NOMO-1 (cell line): ENCODE data around the gene TENM4.
A peak's percentile ranks its signal among the peaks of the same experiment; 100 is the strongest.
"Not testable (repeated sequence)": the region's sequence is repeated elsewhere in the genome, so short reads cannot be mapped to it uniquely, and the experiment has no call there.

Source experiments
- DNase-seq, 2 experiments: peaks; one replicate each; lab custom pipeline; 2025; ENCODE audit not compliant: unreplicated experiment in 2 of 2; lab: John Stamatoyannopoulos, UW

Gene TENM4

DNA sequence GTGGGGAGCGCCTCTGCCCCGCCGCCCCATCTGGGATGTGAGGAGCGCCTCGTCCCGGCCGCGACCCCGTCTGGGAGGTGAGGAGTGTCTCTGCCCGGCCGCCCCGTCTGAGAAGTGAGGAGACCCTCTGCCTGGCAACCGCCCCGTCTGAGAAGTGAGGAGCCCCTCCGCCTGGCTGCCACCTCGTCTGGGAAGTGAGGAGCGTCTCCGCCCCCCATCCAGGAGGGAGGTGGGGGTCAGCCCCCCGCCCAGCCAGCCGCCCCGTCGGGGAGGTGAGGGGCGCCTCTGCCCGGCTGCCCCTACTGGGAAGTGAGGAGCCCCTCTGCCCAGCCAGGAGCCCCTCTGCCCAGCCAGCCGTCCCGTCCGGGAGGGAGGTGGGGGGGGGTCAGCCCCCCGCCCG lies 249.1 kb downstream of the TENM4 start:
- DNase-seq, result not testable (repeated sequence)

DNA sequence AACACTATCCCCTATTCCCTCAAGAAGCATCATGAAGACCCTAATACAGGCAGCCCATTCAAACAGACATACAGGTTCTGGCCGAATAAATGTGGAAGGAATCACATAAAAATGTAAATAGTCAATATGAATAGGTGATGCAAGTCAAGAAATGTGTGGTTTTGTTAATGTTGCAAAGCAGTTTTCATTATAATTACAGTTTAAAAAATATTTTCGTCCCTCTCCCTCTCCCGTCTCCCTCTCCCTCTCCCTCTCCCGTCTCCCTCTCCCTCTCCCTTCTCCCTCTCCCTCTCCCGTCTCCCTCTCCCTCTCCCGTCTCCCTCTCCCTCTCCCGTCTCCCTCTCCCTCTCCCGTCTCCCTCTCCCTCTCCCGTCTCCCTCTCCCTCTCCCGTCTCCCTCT lies 250.3 kb downstream of the TENM4 start:
- not testable (repeated sequence) for DNase-seq

DNA sequence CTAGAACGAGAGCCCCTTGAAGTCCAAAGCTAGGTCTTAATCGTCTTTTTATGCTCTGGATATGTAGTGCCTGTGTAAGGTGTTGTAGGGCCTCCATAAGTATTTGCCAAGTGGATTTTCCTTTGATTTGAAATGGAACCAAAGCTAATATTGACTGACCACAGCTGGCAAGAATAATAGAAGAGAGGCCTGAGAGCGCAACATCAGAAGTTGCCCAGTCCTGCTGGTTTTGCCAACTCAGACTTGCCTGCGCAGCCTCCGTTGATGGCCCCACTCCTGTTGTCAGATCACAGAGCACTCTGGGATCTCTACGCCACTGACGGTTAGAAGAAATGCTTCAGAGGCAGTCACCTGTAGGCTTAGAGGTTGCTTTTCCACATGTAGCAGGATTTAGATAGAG lies 251.2 kb downstream of the TENM4 start:
- no peak for DNase-seq

DNA sequence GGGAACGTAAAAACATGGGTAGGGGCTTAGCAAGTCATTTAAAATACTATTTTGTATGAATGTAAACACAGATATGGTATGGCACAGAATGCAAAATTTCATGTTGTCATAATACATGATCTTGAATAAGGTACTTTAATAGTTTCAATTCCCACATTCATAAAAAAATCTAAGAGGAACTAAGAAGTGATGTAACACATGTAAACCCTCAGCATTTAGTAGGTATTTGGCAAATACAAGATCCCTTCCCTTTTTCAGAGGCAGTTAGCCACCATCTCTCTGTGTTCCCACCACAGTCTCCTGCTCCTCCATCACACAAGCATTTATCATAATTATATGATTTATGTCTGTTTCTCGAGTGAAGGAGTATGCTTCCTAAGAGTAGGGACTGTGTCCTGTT lies 251.8 kb downstream of the TENM4 start:
- peak; percentile 89 to 95 for DNase-seq

DNA sequence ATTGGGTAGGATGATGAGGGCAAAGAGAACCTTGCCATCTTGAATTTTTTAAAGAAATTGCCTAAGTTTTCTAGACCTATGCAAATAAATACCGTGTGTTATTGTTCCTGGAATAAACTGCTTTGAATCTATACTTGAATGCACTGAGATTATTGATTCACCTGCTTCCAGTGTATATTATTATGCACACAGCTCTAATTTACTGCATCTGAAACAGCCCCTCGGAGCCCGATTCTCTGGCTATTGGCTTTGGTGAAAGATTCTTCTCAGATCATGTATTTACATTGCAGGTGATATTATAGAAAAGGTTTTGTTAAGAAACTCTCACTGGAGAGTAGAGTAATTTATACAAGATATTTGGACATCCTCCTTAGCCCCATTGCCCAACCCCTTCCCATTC lies 254.2 kb downstream of the TENM4 start:
- DNase-seq, result no peak

DNA sequence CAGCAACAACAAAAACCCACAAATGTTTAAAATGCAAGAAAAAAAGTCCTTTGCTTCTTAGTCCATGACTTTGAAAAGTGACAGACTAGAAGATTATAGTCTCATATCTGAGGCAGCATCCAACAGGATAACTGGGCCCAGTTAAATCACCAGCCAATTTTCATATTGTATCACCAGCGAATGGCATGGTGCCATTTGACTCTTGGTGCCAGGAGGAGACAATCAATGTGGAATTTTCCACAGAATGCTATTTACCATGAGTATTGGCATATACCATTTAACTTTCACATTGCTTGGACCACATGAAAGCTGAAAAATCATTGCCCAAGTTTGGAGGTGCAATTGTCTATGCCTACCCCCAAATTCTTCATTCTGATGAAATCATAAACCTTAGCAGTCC lies 255.5 kb downstream of the TENM4 start:
- no peak for DNase-seq

DNA sequence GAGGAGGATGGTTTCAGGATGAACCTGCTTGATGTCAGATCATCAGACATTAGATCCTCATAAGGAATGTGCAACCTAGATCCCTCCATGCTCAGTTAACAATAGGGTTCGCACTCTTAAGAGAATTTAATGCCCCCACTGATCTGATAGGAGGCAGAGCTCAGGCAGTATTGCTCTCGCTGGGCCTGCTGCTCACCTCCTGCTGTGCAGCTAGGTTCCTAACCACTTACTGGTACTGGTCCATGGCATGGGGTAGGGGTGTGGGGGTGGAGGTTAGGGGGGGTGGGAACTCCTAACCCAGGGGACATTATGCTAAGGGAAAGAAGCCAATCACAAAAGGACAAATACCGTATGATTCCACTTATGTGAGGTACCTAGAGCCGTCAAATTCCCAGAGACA lies 256.5 kb downstream of the TENM4 start:
- no peak for DNase-seq

DNA sequence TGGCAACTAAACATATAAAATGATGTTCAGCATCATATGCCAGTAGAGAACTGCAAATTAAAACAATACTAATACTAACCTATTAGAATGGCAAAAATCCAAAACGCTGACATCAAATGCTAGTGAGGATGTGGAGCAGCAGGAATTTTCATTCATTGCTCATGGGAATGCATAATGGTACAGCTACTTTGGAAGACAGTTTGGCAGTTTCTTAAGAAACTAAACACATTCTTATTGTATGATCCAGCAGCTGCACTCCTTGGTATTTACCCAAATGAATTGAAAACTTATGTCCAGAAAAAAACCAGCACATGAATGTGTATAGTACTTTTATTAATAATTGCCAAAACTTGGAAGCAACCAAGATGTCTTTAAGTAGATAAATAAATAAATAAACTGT lies 258.0 kb downstream of the TENM4 start:
- no peak for DNase-seq

DNA sequence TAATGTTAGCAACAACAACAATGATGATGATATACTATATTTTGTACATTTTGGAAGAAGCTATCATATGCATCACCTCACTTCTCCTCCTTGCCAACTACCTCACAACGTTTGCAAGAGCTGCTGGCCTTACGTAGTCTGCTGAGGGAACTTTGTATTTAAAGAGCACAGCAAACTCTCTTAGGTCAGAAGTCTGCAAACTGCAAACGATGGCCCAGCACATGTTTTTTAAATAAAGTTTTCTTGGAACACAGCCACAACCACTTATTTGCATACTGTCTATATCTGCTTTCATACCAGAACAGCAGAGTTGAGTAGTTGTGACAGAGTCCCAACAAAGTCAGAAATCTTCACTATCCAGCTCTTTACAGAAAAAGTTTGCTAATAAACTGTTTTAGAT lies 261.7 kb downstream of the TENM4 start:
- DNase-seq, result no peak

DNA sequence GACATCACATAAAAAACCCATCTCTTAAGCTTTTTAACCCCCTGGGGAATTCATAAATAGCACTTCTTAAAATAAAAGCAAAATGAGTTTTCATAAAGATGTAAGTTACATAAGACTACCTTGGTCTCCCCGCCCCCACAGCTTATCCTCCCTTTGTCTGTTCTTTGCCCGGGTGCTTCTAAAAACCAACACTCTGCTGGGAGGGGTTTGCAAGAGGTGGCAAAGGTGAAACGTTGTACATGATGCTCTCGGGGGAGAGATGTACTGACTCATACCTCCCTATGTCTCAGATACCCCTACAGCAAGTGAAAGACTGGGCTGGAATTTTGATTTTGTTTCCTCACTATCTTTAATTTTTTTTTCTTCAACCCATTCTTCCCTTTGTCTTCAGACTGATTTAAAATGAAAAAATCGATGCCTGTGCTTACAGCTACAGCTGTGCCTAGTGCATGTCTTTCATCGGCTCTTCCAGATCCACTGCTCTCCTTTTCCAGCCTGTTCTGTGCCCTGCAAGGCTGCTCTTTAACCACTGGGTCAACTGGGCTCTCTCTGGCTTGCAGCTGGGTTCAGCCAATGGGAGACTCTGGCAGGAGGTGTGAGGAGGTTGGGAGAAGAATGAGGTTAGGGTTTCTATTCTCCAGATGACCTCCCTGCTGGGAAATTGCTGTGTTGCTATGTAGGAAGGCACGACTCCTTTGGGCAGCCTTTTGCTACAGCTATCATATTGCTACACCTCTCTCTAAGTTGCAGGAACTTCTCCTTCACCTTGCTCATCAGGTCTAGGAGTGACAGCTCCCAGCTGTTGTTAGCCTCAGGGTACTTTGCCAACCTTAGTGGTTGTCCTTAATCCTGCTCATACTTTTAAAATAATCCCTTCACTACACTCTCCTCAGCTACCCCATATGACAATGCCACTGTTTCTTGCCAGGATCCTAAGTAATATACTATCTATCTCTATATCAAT lies 266.5 kb downstream of the TENM4 start:
- DNase-seq, result no peak

DNA sequence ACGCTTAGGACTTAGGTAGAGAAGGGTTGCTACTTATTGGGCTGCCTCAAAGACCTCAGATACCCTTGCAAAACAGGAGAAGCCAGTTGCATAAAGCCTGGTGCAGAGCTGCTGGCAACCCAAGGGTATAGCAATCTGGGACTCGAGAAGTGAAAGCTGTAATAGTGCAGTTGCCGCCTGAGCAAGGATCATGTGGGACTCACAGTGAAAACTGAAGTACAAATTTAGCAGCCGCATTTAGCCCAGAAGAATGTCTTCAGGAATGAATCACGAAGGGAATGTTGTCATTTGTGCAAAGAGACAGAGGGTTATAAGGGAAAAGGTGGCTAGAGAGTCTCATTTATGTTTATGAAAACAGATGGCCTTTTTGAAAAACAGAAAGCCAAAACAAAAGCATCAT lies 267.2 kb downstream of the TENM4 start:
- DNase-seq, result peak; percentile 60 to 78

DNA sequence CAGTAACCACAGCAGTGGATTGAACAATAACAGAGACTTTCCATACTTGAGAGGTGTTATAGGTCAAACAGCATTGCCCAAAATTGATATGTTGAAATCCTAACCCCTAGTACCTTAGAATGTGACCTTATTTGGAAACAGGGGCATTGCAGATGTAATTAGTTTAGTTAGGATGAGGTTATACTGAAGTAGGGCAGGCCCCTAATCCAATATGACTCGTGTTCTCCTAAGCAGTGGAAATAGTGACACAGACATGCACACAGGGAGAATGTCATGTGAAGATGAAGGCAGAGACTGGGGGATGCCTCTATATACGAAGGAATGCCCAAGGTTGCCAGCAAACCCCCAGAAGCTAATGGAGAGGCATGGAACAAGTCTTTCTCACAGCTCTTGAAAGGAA lies 270.5 kb downstream of the TENM4 start:
- no peak for DNase-seq

DNA sequence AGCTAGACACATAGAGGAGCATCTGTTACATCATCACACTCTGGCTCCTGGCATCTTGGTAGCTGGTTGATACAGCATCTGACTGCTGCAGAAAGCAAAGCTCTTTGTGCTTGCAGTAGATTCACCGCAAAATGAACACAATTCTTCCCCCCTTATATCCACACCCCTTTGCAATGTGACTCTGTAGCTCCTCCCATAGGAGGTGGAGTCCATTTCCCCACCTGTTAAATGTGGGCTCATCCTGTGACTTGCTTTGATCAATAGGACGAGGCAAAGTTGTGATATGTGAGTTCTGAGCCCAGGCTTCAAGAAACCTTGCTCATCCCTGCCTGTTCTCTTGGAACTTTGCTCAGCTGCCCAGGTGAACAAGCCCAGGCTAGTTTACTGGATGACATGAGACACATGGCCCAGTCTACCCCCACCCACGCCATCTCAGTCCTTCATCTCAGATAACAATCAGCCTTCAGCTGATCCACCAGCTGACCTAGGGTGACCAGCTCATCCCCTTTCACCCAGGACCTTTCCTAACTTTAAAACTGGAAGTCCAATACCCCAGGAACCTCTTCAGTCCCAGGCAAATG lies 272.2 kb downstream of the TENM4 start:
- no peak for DNase-seq

DNA sequence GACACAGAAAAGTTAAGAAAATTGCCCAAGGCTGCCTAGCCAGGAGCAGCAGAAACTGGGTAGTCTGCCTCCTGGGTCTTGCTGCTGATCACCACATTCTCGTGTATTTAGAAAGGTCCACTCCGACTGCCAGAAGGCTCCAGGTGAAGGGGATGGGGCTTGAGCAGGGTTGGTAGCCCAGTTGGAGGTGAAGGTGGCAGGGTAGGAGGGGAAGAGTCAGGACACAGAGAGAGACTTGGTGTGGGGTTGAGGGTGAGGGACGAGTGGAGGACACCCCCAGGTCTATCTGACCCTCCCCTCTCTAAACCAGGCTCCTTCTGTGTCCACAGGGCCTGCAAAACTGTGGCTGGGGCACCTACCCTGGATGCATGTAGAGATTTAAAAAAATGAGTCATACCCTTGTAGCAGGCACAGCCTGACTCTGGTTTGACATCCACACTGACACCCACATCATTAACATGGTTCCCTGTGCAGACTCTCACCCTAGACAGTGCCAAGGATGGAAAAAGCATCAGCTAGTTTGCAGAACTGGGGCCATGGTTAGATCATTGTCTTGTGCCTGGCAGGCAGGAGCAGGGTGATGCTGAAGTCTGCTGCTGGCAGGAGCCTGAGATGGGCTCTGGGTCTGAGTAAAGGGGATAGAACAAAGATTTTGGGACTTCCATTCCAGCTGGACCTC lies 273.2 kb downstream of the TENM4 start:
- DNase-seq, result no peak

DNA sequence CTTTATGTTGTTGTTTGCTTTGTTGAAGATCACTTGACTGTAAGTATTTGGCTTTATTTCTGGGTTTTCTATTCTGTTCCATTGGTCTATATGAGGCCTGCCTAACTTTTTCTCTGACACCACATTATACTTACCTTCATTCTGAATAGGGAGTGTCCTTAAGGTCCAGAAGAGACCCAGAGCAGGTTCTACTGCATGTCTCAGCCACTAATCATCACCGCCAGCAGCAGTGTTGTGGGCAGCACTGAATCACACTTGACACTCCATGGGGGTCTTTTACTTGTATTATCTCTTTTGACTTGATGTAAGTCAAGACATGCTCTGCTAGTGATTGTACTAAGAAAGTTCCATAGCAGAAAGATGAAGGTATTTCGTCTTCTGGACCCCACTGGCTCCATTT lies 274.9 kb downstream of the TENM4 start:
- DNase-seq, result no peak

DNA sequence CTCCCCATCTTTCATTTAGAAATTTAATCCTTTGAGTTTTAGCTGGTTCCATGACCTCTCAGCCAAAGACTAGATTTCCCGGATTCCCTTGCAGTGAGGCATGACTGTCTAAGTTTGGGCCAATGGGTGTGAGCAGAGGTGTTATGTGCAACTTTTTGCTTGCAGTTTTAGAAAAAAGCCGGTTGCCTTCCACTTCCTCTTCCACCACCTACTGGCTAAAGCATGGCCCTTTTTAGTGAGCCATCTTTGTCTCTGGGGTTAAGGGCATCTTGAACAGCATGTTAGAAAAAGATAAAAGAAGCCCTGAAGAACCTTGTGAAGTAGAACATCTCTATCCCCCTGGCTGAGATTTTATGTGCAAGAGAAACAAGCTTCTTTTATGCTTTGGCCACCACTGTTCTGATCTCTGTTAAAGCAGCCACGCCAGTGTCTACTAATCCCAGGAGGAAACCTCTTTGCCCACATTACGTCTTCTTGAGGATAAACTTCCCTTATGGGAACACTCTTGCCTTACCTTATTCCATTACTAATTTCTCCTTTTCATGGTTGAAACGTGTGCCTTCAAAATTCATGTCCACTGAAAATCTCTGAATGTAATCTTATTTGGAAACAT lies 279.9 kb downstream of the TENM4 start:
- DNase-seq, result peak in 1 of 2 experiments; percentile 22

DNA sequence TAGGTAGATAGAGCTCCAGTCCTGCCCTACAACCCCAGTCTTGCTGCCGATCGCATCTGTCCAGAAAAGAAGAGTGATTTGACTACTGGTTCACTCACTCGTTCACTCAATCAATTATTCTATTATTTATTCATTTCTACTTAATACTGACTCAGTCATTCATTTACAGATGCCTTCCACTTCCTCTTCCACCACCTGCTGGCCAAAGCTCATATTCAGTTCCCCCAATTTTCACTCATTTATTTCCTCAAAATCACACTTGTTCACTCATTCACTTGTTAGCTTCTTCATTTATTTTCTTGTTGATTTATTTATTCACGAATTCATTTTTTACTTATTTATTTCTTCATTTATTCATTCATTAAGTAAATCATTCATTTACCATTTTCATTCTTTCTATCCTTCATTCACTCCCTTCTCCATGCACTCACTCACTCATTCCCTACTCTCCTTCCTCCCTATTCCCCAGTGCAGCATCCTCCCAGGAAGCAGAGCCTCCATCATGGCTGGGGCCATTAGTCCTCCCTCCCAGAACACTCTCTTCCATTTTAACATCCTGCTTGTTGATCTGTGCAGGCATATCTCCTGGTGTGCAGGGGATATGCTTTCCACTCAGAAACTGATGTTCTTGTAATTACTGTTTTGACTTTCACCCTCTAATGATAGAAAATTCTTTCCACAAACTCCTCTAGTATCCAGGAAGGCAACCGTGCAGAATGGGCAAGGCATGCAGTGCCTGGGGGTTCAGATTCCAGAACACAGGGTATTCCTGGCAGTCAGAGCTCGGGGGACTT lies 281.0 kb downstream of the TENM4 start:
- no peak for DNase-seq

DNA sequence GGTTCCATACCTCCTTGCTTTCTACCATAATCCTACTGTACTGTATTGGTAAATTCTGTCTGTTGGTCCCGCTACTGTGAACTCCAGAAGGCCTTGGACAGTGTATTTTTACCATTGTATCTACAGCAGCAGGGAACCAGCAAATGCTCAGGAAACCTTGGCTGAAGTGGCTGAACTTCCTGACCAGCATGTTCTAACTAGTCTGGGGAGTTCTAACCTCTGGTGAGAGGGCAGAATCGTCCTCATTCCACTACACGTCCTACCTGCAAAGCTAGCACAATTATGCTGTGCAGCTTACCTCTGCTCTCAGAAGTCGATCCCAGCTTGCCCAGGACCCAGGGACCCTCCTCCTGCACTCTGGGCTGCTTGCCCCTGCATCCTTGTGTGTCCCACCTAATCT lies 283.1 kb downstream of the TENM4 start:
- no peak for DNase-seq

DNA sequence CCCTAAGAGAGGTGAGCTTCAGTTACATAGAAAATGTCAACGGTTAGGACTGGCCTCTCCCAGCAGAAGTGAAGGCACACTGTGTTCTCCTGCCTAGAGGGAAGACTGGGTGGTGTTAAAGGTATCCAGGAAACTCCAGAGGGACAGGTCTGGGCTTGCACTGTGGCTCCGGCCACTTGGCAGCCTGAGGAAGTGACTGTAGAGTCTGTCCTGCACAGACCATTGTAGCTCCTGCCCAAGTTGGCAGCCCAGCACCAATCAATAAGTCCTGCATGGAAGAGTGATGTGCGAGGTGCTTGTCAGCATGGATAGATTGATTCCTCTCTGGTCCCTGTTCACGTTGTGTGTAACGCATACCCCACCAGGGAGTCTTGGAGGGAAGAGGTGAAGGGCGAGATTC lies 284.8 kb downstream of the TENM4 start:
- DNase-seq, result no peak

DNA sequence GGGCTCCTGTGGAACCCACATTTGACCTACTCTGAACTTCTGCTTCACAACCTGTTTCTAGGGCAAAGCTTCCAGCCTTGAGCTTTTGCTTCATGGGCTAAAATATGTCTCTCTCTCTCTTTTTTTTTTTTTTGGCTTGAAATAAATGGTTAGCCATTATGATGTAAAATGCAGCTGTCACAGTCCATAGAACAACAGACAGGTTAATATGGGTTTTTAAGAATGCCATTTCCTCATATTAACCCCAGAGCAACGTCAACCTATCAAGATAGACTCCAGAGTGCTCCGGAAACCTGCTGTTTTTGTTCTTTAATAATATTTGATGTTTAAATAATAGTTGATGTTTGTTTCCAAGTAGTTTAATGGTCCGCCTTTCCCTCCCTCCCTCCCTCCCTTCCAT lies 285.6 kb downstream of the TENM4 start:
- no peak for DNase-seq

DNA sequence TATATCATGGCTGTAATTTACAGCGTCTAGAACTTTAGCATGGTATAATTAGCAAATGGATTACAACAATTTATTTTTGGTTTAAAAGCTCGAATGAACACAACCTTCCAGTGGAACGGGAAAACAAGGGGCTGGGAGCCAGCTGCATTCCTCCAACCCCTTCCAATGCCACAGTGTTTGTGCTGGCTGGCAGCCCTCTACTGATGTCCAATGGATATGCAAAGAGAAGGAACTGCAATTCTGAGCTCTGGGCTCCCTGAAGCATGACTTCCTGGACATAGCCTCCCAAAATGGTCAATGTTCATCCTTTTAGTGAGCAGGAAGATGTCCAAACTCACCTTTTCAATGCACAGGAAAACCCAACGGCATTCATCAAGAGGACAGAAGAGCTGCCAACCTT lies 288.3 kb downstream of the TENM4 start:
- DNase-seq, result no peak
